HepG2 (cell line): ENCODE data around the gene MICAL3. TPM values are rescaled to one million over a fixed set of nuclear protein-coding genes. Genes with fewer than 3 reads are reported as not detected.

ENCODE experiments used
- ARNT ChIP-seq: fragments of 450-650 bp; IDR thresholded peaks from 2 replicates; pipeline ENCODE4 v1.6.1; 2017
- CREB1 ChIP-seq, 2 experiments: fragments of 450-650 bp in 1 of 2; IDR thresholded peaks; 2 replicates each; pipeline ENCODE4 v1.6.1; 2016 to 2017; ENCODE audit warnings: control low read depth in 1 of 2, mild to moderate bottlenecking in 1 of 2, missing compliant biosample characterization in 1 of 2, missing genetic modification characterization in 1 of 2
- EED ChIP-seq: sonication (generic); formaldehyde crosslinking; IDR thresholded peaks from 2 replicates; pipeline ENCODE4 v1.5.0; 2020; ENCODE audit warnings: mild to moderate bottlenecking, missing genetic modification reagents
- FOSL2 ChIP-seq: sonication (generic); formaldehyde crosslinking; IDR thresholded peaks from 2 replicates; pipeline ENCODE4 v1.4.0; 2020; ENCODE audit warnings: missing genetic modification reagents
- IKZF1 ChIP-seq: fragments of 450-650 bp; IDR thresholded peaks from 2 replicates; pipeline ENCODE4 v1.7.1; 2016
- KLF12 ChIP-seq: sonication (generic); formaldehyde crosslinking; IDR thresholded peaks from 2 replicates; pipeline ENCODE4 v1.4.0; 2020; ENCODE audit warnings: missing genetic modification reagents, borderline replicate concordance
- MTERF4 ChIP-seq: sonication (generic); formaldehyde crosslinking; IDR thresholded peaks from 2 replicates; pipeline ENCODE4 v1.8.0; 2023; ENCODE audit warnings: mild to moderate bottlenecking, missing genetic modification reagents
- SKI ChIP-seq: fragments of 450-650 bp; IDR thresholded peaks from one replicate; pipeline ENCODE4 v1.6.1; 2018; ENCODE audit warnings: mild to moderate bottlenecking; ENCODE audit not compliant: partially characterized antibody
- STAG1 ChIP-seq: sonication (generic); formaldehyde crosslinking; IDR thresholded peaks from 2 replicates; pipeline ENCODE4 v1.4.0; 2020; ENCODE audit warnings: missing genetic modification reagents
- TCF7L2 ChIP-seq: IDR thresholded peaks from 2 replicates; pipeline ENCODE4 v1.6.1; 2011; ENCODE audit warnings: mild to moderate bottlenecking, low read depth, low read length, moderate library complexity
- ZBED4 ChIP-seq: sonication (generic); formaldehyde crosslinking; IDR thresholded peaks from 2 replicates; pipeline ENCODE4 v1.4.0; 2020; ENCODE audit warnings: missing genetic modification reagents, borderline replicate concordance
- ZNF256 ChIP-seq: sonication (generic); formaldehyde crosslinking; conservative IDR thresholded peaks from 2 replicates; pipeline ENCODE4 v1.4.0; 2020; ENCODE audit warnings: missing genetic modification reagents
- ZNF274 ChIP-seq: sonication (generic); formaldehyde crosslinking; IDR thresholded peaks from 2 replicates; pipeline ENCODE4 v1.5.1; 2020; ENCODE audit warnings: mild to moderate bottlenecking, missing genetic modification reagents
- ZNF710 ChIP-seq: sonication (generic); formaldehyde crosslinking; IDR thresholded peaks from 2 replicates; pipeline ENCODE4 v1.5.0; 2020; ENCODE audit warnings: mild to moderate bottlenecking, missing genetic modification reagents, borderline replicate concordance
- ZNF781 ChIP-seq: sonication (generic); formaldehyde crosslinking; IDR thresholded peaks from 2 replicates; pipeline ENCODE4 v1.5.1; 2020; ENCODE audit warnings: borderline replicate concordance, mild to moderate bottlenecking, missing genetic modification reagents; ENCODE audit errors: not compliant biosample characterization
- ZNF788 ChIP-seq: sonication (generic); formaldehyde crosslinking; IDR thresholded peaks from 2 replicates; pipeline ENCODE4 v1.5.0; 2020; ENCODE audit warnings: mild to moderate bottlenecking, missing genetic modification reagents, borderline replicate concordance
- ZNF792 ChIP-seq: IDR thresholded peaks from 2 replicates; pipeline ENCODE4 v1.6.1; 2016
- polyA plus RNA-seq, 8 experiments: library from polyadenylated mRNA; depleted of rRNA in 3 of 8; stranded (reverse) in 7 of 8; unstranded in 1 of 8; fragments of >200 nt; fragmentation: Illumina TruSeq in 4 of 8; extraction: Trizol in 4 of 8; gene quantifications; 2 replicates each; pipeline versions ENCODE4 v1.2.1 to v1.2.3, GENCODE V29; 2011 to 2016; ENCODE audit warnings: low read depth in 4 of 8, missing spikeins in 1 of 8, mixed read lengths in 1 of 8; ENCODE audit not compliant: insufficient read depth in 1 of 8
- total RNA-seq, 5 experiments: library from RNA; depleted of rRNA; stranded (reverse); fragments of >200 nt; fragmentation: Illumina TruSeq; extraction: Trizol; gene quantifications; 2 replicates each; pipeline ENCODE4 v1.2.3, GENCODE V29; 2016; ENCODE audit warnings: low read depth in 1 of 5
- TF ChIP-seq, protein P1 (sequence below): sonication (generic); formaldehyde crosslinking; IDR thresholded peaks from 2 replicates; pipeline ENCODE4 v1.4.0; 2020; ENCODE audit warnings: missing genetic modification reagents, low read depth, mild to moderate bottlenecking, borderline replicate concordance
- TF ChIP-seq, protein P2 (sequence below): sonication (generic); formaldehyde crosslinking; conservative IDR thresholded peaks from 2 replicates; pipeline ENCODE4 v1.8.0; 2022; ENCODE audit warnings: missing genetic modification reagents

The MICAL3 gene
- total and polyA plus RNA-seq, 2 of the 13 experiments (the other 11 are each of a cell fraction or from before 2014, with no cell fraction given): 5.3 to 12.5 TPM

DNA sequence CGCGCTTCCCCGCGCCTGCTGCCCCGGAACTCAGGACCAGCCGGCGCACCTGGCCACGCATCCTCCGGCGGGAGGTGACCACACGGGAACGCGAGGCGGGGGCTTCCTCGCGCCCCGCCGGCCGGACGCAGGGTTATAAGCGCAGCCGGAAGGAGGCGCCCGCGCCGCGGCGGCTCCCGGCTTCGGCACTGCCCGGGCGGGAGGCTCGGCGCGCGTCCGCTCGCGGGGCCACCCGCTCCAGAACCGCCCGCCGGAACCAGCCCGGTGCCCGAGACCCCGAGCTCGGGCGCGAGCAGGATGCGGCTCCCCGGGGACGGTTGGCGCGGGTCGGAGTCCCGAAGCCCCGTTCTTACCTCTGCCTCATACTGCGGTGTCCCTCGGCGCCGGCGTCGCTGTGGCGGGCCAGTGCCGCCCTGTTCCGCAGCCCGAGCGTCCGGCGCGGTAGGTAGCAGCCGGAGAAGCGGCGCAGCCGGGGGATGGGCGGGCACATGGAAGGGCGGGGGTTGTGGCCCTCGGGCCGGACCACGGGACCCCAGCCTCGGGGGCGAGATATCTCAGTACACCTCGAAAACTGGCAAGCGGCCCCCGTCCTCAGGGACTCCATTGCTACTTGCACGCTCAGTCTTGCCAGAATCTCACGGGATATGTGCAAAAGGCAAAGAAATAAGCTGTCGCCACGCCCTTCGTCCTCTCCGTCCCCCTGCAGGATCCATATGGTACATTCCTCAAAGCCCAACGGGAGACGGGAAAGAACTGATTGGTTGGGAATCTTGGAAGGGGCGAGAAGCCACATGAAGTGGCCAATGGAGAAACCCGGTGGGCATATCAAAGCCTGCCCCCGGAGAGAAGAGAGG lies 23.1 kb downstream of the MICAL3 start (continued):
- TF ChIP-seq ARNT (no peak), IKZF1 (no peak), ZNF781 (CRISPR knock-in tag) (peak; percentile 49), KLF12 (CRISPR knock-in tag) (peak; percentile 76; the same call in 1 of the 2 replicates), ZNF256 (0 out of 2 replicates have a peak, but pooled peaks have one; percentile 21), SKI (no peak), EED (CRISPR knock-in tag) (no peak), FOSL2 (CRISPR knock-in tag) (no peak; the same call in none of the 2 replicates), MTERF4 (no peak; the same call in 1 of the 2 replicates), ZNF792 (CRISPR knock-in tag) (peak; percentile 45; the same call in 1 of the 2 replicates), ZNF274 (CRISPR knock-in tag) (peak; percentile 20; the same call in 1 of the 2 replicates), STAG1 (CRISPR knock-in tag) (peak; percentile 54), ZNF710 (no peak), CREB1 (IDR thresholded peaks at IDR 0.05) (no peak), CREB1 (CRISPR knock-in tag; IDR thresholded peaks at IDR 0.05) (no peak), ZNF788 (CRISPR knock-in tag) (peak; percentile 53; the same call in 1 of the 2 replicates), TCF7L2 (no peak), ZBED4 (CRISPR knock-in tag) (no peak; the same call in 1 of the 2 replicates)
- TF ChIP-seq, protein P1, sequence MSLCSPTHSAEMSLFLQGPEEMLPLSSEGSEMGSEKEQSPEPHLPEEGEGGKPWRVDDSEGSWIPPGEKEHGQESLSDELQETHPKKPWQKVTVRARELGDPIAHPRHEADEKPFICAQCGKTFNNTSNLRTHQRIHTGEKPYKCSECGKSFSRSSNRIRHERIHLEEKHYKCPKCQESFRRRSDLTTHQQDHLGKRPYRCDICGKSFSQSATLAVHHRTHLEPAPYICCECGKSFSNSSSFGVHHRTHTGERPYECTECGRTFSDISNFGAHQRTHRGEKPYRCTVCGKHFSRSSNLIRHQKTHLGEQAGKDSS (CRISPR knock-in tag): no peak
- TF ChIP-seq, protein P2, sequence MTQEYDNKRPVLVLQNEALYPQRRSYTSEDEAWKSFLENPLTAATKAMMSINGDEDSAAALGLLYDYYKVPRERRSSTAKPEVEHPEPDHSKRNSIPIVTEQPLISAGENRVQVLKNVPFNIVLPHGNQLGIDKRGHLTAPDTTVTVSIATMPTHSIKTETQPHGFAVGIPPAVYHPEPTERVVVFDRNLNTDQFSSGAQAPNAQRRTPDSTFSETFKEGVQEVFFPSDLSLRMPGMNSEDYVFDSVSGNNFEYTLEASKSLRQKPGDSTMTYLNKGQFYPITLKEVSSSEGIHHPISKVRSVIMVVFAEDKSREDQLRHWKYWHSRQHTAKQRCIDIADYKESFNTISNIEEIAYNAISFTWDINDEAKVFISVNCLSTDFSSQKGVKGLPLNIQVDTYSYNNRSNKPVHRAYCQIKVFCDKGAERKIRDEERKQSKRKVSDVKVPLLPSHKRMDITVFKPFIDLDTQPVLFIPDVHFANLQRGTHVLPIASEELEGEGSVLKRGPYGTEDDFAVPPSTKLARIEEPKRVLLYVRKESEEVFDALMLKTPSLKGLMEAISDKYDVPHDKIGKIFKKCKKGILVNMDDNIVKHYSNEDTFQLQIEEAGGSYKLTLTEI (CRISPR knock-in tag): no peak
